B cell (primary cell): ENCODE data around the gene MLLT10. TPM values are rescaled to one million over a fixed set of nuclear protein-coding genes. Genes with fewer than 3 reads are reported as not detected.
"Not testable (repeated sequence)": the region's sequence is repeated elsewhere in the genome, so short reads cannot be mapped to it uniquely, and the experiment has no call there.

Experiments
- ATAC-seq: fragments of 200-7000 bp; cut with Tn5 transposase; one replicate; pipeline ENCODE4 v1.10.0; 2021; ENCODE audit warnings: low read depth, mild to moderate bottlenecking, moderate number of reproducible peaks, moderate library complexity
- CTCF ChIA-PET: fragments of 350-600 bp; sonication (Branson Sonifier 250); formaldehyde crosslinking; loops from one replicate; lab custom pipeline; 2021; ENCODE audit warnings: antibody characterized with exemption, inconsistent platforms; lab: Charles Lee
- POLR2A ChIA-PET: fragments of 350-600 bp; sonication (Branson Sonifier 250); formaldehyde crosslinking; loops from one replicate; lab custom pipeline; 2021; ENCODE audit warnings: antibody characterized with exemption; lab: Charles Lee
- DNase-seq: peaks from one replicate; pipeline ENCODE4 v3.0.0; 2013
- H2AFZ ChIP-seq: 2 replicates; pipeline ENCODE4 v1.6.1; 2012; ENCODE audit warnings: mild to moderate bottlenecking, low read depth, low read length; ENCODE audit not compliant: insufficient read depth, poor library complexity, severe bottlenecking
- H3K27ac ChIP-seq, 2 donors: 1 replicate in 1 of 2; 2 replicates in 1 of 2; pipeline ENCODE4 v1.5.1; 2012 to 2013; ENCODE audit warnings: low read length in 2 of 2, mild to moderate bottlenecking in 2 of 2, moderate library complexity in 1 of 2
- H3K27me3 ChIP-seq, 4 experiments: fragments of 200-600 bp in 1 of 4; sonication (generic) in 1 of 4; replicated peaks in 1 of 4; 1 replicate in 2 of 4; 2 replicates in 2 of 4; pipeline versions ENCODE4 v1.6.1 to v1.7.0; 2013 to 2016; ENCODE audit warnings: low read length in 3 of 4, mild to moderate bottlenecking in 2 of 4, mixed read lengths in 1 of 4, moderate library complexity in 1 of 4; ENCODE audit not compliant: insufficient read depth in 4 of 4, control insufficient read depth in 3 of 4; ENCODE audit errors: control extremely low read depth in 1 of 4
- H3K36me3 ChIP-seq, 2 experiments: replicated peaks in 1 of 2; 1 replicate in 1 of 2; 2 replicates in 1 of 2; pipeline versions ENCODE4 v1.6.1 to v1.7.1; 2013; ENCODE audit warnings: low read length in 1 of 2; ENCODE audit not compliant: insufficient read depth in 2 of 2, control insufficient read depth in 1 of 2; ENCODE audit errors: control extremely low read depth in 1 of 2, extremely low read depth in 1 of 2
- H3K4me1 ChIP-seq, 2 donors: fragments of 200-600 bp in 1 of 2; sonication (generic) in 1 of 2; 1 replicate in 1 of 2; 2 replicates in 1 of 2; pipeline versions ENCODE4 v1.5.1 to v1.6.1; 2013 to 2017; ENCODE audit warnings: low read length in 2 of 2; ENCODE audit not compliant: control insufficient read depth in 2 of 2, insufficient read depth in 2 of 2
- H3K4me2 ChIP-seq: replicated peaks from 2 replicates; pipeline ENCODE3; 2012; ENCODE audit warnings: mild to moderate bottlenecking, low read depth, low read length; ENCODE audit not compliant: poor library complexity, severe bottlenecking
- H3K4me3 ChIP-seq, 5 experiments: fragments of 200-600 bp in 1 of 5; sonication (generic) in 1 of 5; 1 replicate in 3 of 5; 2 replicates in 2 of 5; pipeline versions ENCODE4 v1.5.1 to v1.7.0; 2011 to 2016; ENCODE audit warnings: low read length in 4 of 5, mild to moderate bottlenecking in 4 of 5, low read depth in 2 of 5, control low read depth in 1 of 5, moderate library complexity in 1 of 5; ENCODE audit not compliant: insufficient read depth in 1 of 5; ENCODE audit errors: control extremely low read depth in 1 of 5, extremely low read depth in 1 of 5
- H3K79me2 ChIP-seq: fragments of 200-600 bp; sonication (generic); one replicate; pipeline ENCODE4 v1.6.0; 2016; ENCODE audit warnings: low read length; ENCODE audit not compliant: control insufficient read depth, insufficient read depth
- H3K9ac ChIP-seq: fragments of 200-600 bp; sonication (generic); 2 replicates; pipeline ENCODE4 v1.6.1; 2017; ENCODE audit warnings: mild to moderate bottlenecking, low read length, moderate library complexity
- H3K9me3 ChIP-seq, 3 donors: one replicate each; pipeline versions ENCODE4 v1.6.1 to v1.7.1; 2013; ENCODE audit warnings: low read length in 2 of 3; ENCODE audit not compliant: control insufficient read depth in 2 of 3, insufficient read depth in 1 of 3; ENCODE audit errors: control extremely low read depth in 1 of 3
- H4K20me1 ChIP-seq: 2 replicates; pipeline ENCODE4 v1.6.0; 2012; ENCODE audit warnings: mild to moderate bottlenecking, low read length; ENCODE audit not compliant: insufficient read depth, control insufficient read depth, poor library complexity, severe bottlenecking
- H3K27ac Mint-ChIP-seq: one replicate; pipeline ENCODE4 v1.8.0; 2021; ENCODE audit warnings: mixed read lengths
- H3K27me3 Mint-ChIP-seq: one replicate; pipeline ENCODE4 v1.8.0; 2021; ENCODE audit warnings: mixed read lengths
- H3K4me1 Mint-ChIP-seq: one replicate; pipeline ENCODE4 v1.8.0; 2021; ENCODE audit warnings: mixed read lengths
- H3K4me3 Mint-ChIP-seq: one replicate; pipeline ENCODE4 v1.8.0; 2021; ENCODE audit warnings: mixed read lengths
- H3K9me3 Mint-ChIP-seq: one replicate; pipeline ENCODE4 v1.8.0; 2022; ENCODE audit warnings: mixed read lengths; ENCODE audit not compliant: insufficient read depth
- EZH2 ChIP-seq: IDR thresholded peaks from 2 replicates; pipeline ENCODE4 v1.6.1; 2012; ENCODE audit warnings: borderline replicate concordance, low read depth, mild to moderate bottlenecking, moderate library complexity, low read length; ENCODE audit not compliant: insufficient read depth, poor library complexity, severe bottlenecking
- WGBS: methylation state at CpG from one replicate; pipeline ENCODE4 v1.1.5; 2013; ENCODE audit warnings: missing lambda C conversion rate; ENCODE audit not compliant: insufficient coverage; 5-methylcytosine and 5-hydroxymethylcytosine counted together
- intact Hi-C: fragments of 100-400 bp; cut with micrococcal nuclease; formaldehyde crosslinking; loops from one replicate; pipeline ENCODE4 v1.10.0; 2022
- polyA plus RNA-seq: library from polyadenylated mRNA; depleted of rRNA; stranded (reverse); fragments of >200 nt; gene quantifications from 2 replicates; pipeline ENCODE4 v1.2.3, GENCODE V29; 2012
- total RNA-seq, 2 donors: library from RNA; stranded (reverse); fragments of 120-200 nt in 1 of 2; gene quantifications; 1 replicate in 1 of 2; 2 replicates in 1 of 2; pipeline versions ENCODE4 v1.2.3 to v1.2.4, GENCODE V29; 2013 to 2022
- TF ChIP-seq, protein P1 (sequence below): fragments of 200-600 bp; IDR thresholded peaks from one replicate; pipeline ENCODE4 v1.8.0; 2022; ENCODE audit warnings: antibody characterized with exemption, mild to moderate bottlenecking

MLLT10 gene
- total and polyA plus RNA-seq, 2 donors (not counting 1 experiment from before 2014, with no cell fraction given), result 21.7 to 70.5 TPM

DNA sequence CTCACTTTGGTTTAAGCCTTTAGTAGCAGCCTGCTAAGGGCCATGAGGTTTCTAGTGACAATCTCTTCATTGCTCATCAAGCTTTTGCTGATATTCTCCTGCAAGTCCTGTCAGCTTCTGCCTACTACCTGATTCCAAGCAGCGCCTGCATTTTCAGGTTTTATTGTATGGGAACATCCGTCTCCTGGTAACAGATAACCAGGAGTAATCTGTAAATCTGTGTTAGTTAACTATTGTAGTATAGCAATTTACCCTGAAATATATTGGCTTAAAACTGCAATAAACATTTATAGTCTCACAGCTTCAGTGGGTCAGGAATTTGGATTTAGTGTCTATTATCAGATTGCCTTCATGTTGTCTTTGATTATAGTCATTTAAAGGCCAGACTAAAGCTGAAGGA is 94.0 kb downstream of the MLLT10 start:
- ChIA-PET POLR2A (no interaction called here), CTCF (no interaction called here)
- intact Hi-C loops, result no loop called here
- Mint-ChIP-seq H3K9me3 (no peaks in the 10 kb centered on the region), H3K27ac (no peak overlapping the region), H3K27me3 (no peaks in the 10 kb centered on the region), H3K4me3 (no peak overlapping the region), H3K4me1 (no peaks in the 10 kb centered on the region)
- no peak for ATAC-seq
- WGBS, result no CpG with 5 or more reads among the region's 2 CpGs
- H2AFZ ChIP-seq, result no peak overlapping the region
- TF ChIP-seq, protein P1, sequence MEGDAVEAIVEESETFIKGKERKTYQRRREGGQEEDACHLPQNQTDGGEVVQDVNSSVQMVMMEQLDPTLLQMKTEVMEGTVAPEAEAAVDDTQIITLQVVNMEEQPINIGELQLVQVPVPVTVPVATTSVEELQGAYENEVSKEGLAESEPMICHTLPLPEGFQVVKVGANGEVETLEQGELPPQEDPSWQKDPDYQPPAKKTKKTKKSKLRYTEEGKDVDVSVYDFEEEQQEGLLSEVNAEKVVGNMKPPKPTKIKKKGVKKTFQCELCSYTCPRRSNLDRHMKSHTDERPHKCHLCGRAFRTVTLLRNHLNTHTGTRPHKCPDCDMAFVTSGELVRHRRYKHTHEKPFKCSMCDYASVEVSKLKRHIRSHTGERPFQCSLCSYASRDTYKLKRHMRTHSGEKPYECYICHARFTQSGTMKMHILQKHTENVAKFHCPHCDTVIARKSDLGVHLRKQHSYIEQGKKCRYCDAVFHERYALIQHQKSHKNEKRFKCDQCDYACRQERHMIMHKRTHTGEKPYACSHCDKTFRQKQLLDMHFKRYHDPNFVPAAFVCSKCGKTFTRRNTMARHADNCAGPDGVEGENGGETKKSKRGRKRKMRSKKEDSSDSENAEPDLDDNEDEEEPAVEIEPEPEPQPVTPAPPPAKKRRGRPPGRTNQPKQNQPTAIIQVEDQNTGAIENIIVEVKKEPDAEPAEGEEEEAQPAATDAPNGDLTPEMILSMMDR, result no peak
- no peak for TF ChIP-seq EZH2
- no peak overlapping the region for H3K4me3 ChIP-seq
- no peak overlapping the region for H3K4me2 ChIP-seq
- no peaks in the 10 kb centered on the region for H3K79me2 ChIP-seq
- peaks cover 7 to 32% of the 10 kb centered on the region in 2 experiments for H3K36me3 ChIP-seq
- no peak for DNase-seq
- H3K4me1 ChIP-seq, result no peaks in the 10 kb centered on the region
- H3K9ac ChIP-seq, result no peak overlapping the region
- H3K9me3 ChIP-seq, result no peaks in the 10 kb centered on the region
- H3K27me3 ChIP-seq, result no peaks in the 10 kb centered on the region
- no peaks in the 10 kb centered on the region for H4K20me1 ChIP-seq
- no peak overlapping the region for H3K27ac ChIP-seq

DNA sequence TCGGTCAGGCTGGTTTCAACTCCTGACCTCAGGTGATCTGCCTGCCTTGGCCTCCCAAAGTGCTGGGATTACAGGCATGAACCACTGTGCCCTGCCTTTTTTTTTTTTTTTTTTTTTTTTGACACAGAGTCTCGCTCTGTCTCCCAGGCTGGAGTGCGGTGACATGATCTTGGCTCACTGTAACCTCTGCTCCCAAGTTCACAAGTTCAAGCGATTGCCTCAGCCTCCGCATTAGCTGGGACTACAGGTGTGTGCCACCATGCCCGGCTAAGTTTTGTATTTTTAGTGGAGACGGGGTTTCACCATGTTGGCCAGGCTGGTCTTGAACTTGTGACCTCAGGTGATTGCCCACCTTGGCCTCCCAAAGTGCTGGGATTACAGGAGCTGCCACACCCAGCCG is 94.6 kb downstream of the MLLT10 start:
- H2AFZ ChIP-seq, H3K27ac ChIP-seq, H3K27me3 ChIP-seq, H3K4me3 ChIP-seq, CTCF ChIA-PET, H3K27ac Mint-ChIP-seq, intact Hi-C loops, H3K4me1 ChIP-seq, POLR2A ChIA-PET, H3K27me3 Mint-ChIP-seq, H3K79me2 ChIP-seq, ATAC-seq, H3K4me2 ChIP-seq, H3K9me3 ChIP-seq, H4K20me1 ChIP-seq, H3K9ac ChIP-seq, DNase-seq, H3K4me3 Mint-ChIP-seq, H3K4me1 Mint-ChIP-seq, H3K9me3 Mint-ChIP-seq: not testable (repeated sequence)
- H3K36me3 ChIP-seq, result peaks cover 4 to 28% of the 10 kb centered on the region in 2 experiments
- WGBS, result 94% methylated on average over 7 of the region's 8 CpGs
